Panc1 (cell line): Measurements from ENCODE around the gene MAD1L1. TPM values are rescaled to one million over a fixed set of nuclear protein-coding genes. Genes with fewer than 3 reads are reported as not detected.

Experiments
- ATAC-seq: fragments of 200-7000 bp; cut with Tn5 transposase; 2 replicates; pipeline ENCODE4 v1.9.1; 2020; ENCODE audit warnings: mild to moderate bottlenecking, moderate library complexity
- BruUV-seq: library from RNA; stranded (reverse); fragments of 400-500 nt; replicated peaks from 2 replicates; lab custom pipeline; 2021; lab: Mats Ljungman, UMichigan
- CTCF ChIA-PET: fragments of 300-600 bp; sonication (Branson Sonifier 250); formaldehyde crosslinking; loops from one replicate; lab custom pipeline; 2022; ENCODE audit warnings: antibody characterized with exemption; lab: Charles Lee
- POLR2A ChIA-PET: fragments of 300-600 bp; sonication (Branson Sonifier 250); formaldehyde crosslinking; loops from one replicate; lab custom pipeline; 2022; ENCODE audit warnings: antibody characterized with exemption; lab: Charles Lee
- DNase-seq: peaks from one replicate; pipeline ENCODE4 v3.0.0-alpha.2; 2010; ENCODE audit warnings: low read depth, low spot score
- H3K27ac ChIP-seq: 2 replicates; pipeline ENCODE4 v1.5.1; 2011; ENCODE audit warnings: mild to moderate bottlenecking, low read length, inconsistent platforms
- H3K27me3 ChIP-seq: fragments of 200-500 bp; sonication (Bioruptor generic); 2 replicates; pipeline ENCODE4 v1.6.0; 2014; ENCODE audit warnings: low read length, inconsistent platforms; ENCODE audit not compliant: control insufficient read depth, insufficient read depth
- H3K36me3 ChIP-seq: fragments of 200-500 bp; sonication (Bioruptor generic); 2 replicates; pipeline ENCODE4 v1.5.1; 2014; ENCODE audit warnings: inconsistent platforms, mild to moderate bottlenecking, low read length, moderate library complexity; ENCODE audit not compliant: control insufficient read depth, insufficient read depth
- H3K4me1 ChIP-seq: 2 replicates; pipeline ENCODE4 v1.5.1; 2011; ENCODE audit warnings: inconsistent platforms, mild to moderate bottlenecking, low read length, moderate library complexity; ENCODE audit not compliant: control insufficient read depth, insufficient read depth
- H3K4me3 ChIP-seq, 2 experiments: 2 replicates each; pipeline ENCODE4 v1.5.1; 2011 to 2012; ENCODE audit warnings: low read depth in 2 of 2, low read length in 2 of 2, mild to moderate bottlenecking in 2 of 2, inconsistent platforms in 1 of 2, moderate library complexity in 1 of 2
- H3K9me3 ChIP-seq: fragments of 200-500 bp; sonication (Bioruptor generic); 2 replicates; pipeline ENCODE4 v1.5.1; 2014; ENCODE audit warnings: low read depth, mild to moderate bottlenecking, inconsistent platforms, low read length, moderate library complexity; ENCODE audit not compliant: control insufficient read depth, insufficient read depth
- POLR2AphosphoS5 ChIP-seq: IDR thresholded peaks from 2 replicates; pipeline ENCODE4 v1.6.1; 2012; ENCODE audit warnings: mild to moderate bottlenecking, low read depth, low read length, moderate library complexity
- SIN3A ChIP-seq: IDR thresholded peaks from 2 replicates; pipeline ENCODE4 v1.6.1; 2012; ENCODE audit warnings: low read depth, mild to moderate bottlenecking, low read length, moderate library complexity, borderline replicate concordance; ENCODE audit not compliant: insufficient read depth
- TCF7L2 ChIP-seq: IDR thresholded peaks from 2 replicates; pipeline ENCODE4 v1.6.1; 2011; ENCODE audit warnings: mild to moderate bottlenecking, low read depth, low read length, inconsistent platforms
- in situ Hi-C: cut with HindIII; loops from 2 replicates; pipeline ENCODE4 v1.10.0; 2016; ENCODE audit warnings: low sequenced_read_pairs, low pct_unique_long_range_greater_than_20kb
- intact Hi-C: fragments of 100-400 bp; cut with micrococcal nuclease; formaldehyde crosslinking; loops from one replicate; pipeline ENCODE4 v1.10.0; 2022; ENCODE audit not compliant: unreplicated experiment
- total RNA-seq: library from RNA; stranded (reverse); gene quantifications from one replicate; pipeline ENCODE4 v1.2.1, GENCODE V29; 2021; ENCODE audit not compliant: unreplicated experiment
- TF ChIP-seq, protein P1 (sequence below): fragments of 450-650 bp; IDR thresholded peaks from 2 replicates; pipeline ENCODE4 v1.5.1; 2017; ENCODE audit warnings: mild to moderate bottlenecking
- TF ChIP-seq, protein P2 (sequence below), 2 experiments: IDR thresholded peaks; 2 replicates each; pipeline ENCODE4 v1.6.1; 2011 to 2012; ENCODE audit warnings: low read depth in 2 of 2, control low read depth in 1 of 2, low read length in 1 of 2, mild to moderate bottlenecking in 1 of 2, moderate library complexity in 1 of 2; ENCODE audit not compliant: insufficient read depth in 1 of 2

MAD1L1 gene
- total RNA-seq, 1 experiment from 2014 or later: 70.8 TPM

DNA sequence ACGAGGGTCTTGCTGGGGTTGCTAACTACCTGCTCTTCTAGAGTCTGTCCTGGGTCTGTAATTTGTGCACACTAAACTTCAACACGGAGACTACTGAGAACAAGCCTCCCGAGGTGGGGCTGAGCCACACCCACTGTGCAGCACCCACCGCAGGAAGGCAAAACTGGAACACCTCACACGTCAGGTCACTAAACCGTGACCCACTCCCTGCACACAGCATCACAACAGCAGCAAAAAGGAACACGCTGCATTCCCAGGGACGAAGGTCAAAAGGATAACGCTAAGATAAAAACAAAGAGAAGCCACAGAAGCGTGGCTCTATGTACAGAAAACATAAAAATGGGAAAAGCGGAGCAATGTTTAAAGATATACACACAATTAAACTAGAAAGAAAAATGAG, 170.1 kb downstream of the MAD1L1 start:
- intact Hi-C loops (no loop called here), in situ Hi-C loops (no loop called here)
- DNase-seq: no peak
- H3K27ac ChIP-seq: no peak overlapping the region
- no TSS peak for BruUV-seq
- TF ChIP-seq, protein P1, sequence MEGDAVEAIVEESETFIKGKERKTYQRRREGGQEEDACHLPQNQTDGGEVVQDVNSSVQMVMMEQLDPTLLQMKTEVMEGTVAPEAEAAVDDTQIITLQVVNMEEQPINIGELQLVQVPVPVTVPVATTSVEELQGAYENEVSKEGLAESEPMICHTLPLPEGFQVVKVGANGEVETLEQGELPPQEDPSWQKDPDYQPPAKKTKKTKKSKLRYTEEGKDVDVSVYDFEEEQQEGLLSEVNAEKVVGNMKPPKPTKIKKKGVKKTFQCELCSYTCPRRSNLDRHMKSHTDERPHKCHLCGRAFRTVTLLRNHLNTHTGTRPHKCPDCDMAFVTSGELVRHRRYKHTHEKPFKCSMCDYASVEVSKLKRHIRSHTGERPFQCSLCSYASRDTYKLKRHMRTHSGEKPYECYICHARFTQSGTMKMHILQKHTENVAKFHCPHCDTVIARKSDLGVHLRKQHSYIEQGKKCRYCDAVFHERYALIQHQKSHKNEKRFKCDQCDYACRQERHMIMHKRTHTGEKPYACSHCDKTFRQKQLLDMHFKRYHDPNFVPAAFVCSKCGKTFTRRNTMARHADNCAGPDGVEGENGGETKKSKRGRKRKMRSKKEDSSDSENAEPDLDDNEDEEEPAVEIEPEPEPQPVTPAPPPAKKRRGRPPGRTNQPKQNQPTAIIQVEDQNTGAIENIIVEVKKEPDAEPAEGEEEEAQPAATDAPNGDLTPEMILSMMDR: no peak
- TF ChIP-seq TCF7L2 (no peak), SIN3A (no peak), POLR2AphosphoS5 (no peak)
- TF ChIP-seq, protein P2, sequence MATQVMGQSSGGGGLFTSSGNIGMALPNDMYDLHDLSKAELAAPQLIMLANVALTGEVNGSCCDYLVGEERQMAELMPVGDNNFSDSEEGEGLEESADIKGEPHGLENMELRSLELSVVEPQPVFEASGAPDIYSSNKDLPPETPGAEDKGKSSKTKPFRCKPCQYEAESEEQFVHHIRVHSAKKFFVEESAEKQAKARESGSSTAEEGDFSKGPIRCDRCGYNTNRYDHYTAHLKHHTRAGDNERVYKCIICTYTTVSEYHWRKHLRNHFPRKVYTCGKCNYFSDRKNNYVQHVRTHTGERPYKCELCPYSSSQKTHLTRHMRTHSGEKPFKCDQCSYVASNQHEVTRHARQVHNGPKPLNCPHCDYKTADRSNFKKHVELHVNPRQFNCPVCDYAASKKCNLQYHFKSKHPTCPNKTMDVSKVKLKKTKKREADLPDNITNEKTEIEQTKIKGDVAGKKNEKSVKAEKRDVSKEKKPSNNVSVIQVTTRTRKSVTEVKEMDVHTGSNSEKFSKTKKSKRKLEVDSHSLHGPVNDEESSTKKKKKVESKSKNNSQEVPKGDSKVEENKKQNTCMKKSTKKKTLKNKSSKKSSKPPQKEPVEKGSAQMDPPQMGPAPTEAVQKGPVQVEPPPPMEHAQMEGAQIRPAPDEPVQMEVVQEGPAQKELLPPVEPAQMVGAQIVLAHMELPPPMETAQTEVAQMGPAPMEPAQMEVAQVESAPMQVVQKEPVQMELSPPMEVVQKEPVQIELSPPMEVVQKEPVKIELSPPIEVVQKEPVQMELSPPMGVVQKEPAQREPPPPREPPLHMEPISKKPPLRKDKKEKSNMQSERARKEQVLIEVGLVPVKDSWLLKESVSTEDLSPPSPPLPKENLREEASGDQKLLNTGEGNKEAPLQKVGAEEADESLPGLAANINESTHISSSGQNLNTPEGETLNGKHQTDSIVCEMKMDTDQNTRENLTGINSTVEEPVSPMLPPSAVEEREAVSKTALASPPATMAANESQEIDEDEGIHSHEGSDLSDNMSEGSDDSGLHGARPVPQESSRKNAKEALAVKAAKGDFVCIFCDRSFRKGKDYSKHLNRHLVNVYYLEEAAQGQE (IDR thresholded peaks at IDR 0.05; ENCODE audit: insufficient read depth in 1 of 2, low read depth in 2 of 2, low read length in 1 of 2): no peak
- H3K4me3 ChIP-seq: no peak overlapping the region
- H3K36me3 ChIP-seq: no peaks in the 10 kb centered on the region
- H3K27me3 ChIP-seq: no peaks in the 10 kb centered on the region
- ChIA-PET POLR2A (no interaction called here), CTCF (no interaction called here)
- no peak for ATAC-seq
- no peaks in the 10 kb centered on the region for H3K9me3 ChIP-seq
- H3K4me1 ChIP-seq: no peaks in the 10 kb centered on the region

DNA sequence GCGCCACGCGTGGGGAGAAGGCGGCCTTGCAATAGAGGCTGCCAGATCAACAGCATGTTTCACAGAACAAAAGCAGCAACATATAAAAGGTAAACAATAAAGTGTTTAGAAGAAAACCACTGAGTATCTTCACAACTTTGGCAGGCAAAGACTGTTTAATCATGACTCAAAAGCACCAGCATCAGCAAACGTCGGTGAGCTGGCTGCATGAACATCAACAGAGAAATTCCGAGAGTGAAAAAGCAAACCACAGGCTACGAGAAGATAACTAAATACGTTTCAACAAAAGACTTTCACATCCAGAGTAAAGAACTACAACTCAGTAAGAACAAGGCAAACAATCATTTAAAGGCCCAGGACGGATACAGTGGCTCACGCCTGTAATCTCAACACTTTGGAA, 172.0 kb downstream of the MAD1L1 start:
- no peak for ATAC-seq
- CTCF ChIA-PET: no interaction called here

More for the DNA sequence above, 172.0 kb downstream of the MAD1L1 start:
- no peak for DNase-seq
- Histone ChIP-seq H3K36me3 (no peaks in the 10 kb centered on the region), H3K4me1 (no peaks in the 10 kb centered on the region), H3K4me3 (no peak overlapping the region), H3K9me3 (no peaks in the 10 kb centered on the region), H3K27me3 (no peaks in the 10 kb centered on the region), H3K27ac (no peak overlapping the region)
- in situ Hi-C loops: no loop called here
- TF ChIP-seq POLR2AphosphoS5: no peak
- TF ChIP-seq, protein P2 (IDR thresholded peaks at IDR 0.05; ENCODE audit: insufficient read depth in 1 of 2, low read depth in 2 of 2, low read length in 1 of 2): no peak
- TF ChIP-seq SIN3A: no peak
- TF ChIP-seq, protein P1: no peak
- no peak for TF ChIP-seq TCF7L2
- no TSS peak for BruUV-seq
- intact Hi-C loops: no loop called here
- POLR2A ChIA-PET: no interaction called here
